ENCODE measurements around the gene IL18BP.

- no peak for TF ChIP-seq CTCF (IDR thresholded peaks at IDR 0.05; ENCODE audit: insufficient read depth, low read depth, low read length)
- no peak for TF ChIP-seq EZH2 (IDR thresholded peaks at IDR 0.05; ENCODE audit: insufficient read depth, low read length)
These were observed 648 bp upstream of the IL18BP start for GRCh38 chr11:71998061-71998460.
